Measurements from ENCODE around the gene SLC25A14. TPM values are rescaled to one million over a fixed set of nuclear protein-coding genes. Genes with fewer than 3 reads are reported as not detected.
"Not testable (repeated sequence)": the region's sequence is repeated elsewhere in the genome, so short reads cannot be mapped to it uniquely, and the experiment has no call there.

Gene SLC25A14
- total RNA-seq (14.1 TPM), polyA plus RNA-seq (8.5 TPM)

DNA sequence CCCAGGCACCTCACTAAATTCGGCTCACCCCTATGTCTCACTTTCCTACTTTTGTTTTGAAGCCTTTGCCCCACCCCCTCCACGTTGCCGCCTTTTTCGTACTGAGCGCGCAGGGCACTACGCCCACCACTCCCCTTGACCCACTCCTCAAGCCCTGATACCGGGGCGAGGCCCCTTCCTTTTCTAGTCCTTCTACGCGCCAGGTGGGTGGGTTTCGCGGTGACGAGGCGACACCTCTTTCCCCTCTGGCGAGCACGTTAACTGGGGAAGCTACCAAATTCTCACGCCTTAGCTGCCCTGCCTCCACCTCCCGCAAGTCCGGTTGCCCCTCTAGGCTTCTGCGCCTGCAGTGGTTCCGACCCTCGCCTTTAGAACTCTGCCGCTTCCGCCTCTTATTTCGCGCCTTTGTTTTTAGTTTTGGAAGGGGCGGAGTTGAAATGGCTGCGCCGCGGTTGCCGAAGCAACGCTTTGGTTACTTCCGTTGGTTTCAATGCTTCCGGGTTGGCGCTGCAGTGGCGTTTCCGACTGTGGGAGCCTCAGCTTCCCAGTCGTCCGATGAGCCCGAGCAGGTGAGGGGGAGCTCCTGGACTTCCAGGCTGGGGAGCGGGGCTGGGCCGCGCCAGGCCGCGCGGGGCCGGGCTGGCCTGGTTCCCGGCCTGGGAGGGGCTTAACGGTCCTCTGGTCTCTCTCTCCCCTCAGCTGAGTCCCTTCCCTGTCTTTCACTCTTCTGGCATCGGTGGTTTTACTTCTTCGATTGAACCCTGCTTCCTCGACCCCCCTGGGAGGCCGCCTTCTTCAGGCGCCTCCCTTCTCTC is at the start of gene SLC25A14:
SLC25A14 (plus strand) TSS at position 512 of the 815 bp plus-strand sequence. CDS start 360 bp downstream, outside the sequence.
- peak; percentile 55 for DNase-seq (ENCODE audit: extremely low spot score)
- peak within 1 kb of the TSS; percentile 84 for H3K4me3 ChIP-seq (ENCODE audit: low read depth, low read length)
- no peaks in the 10 kb centered on the region for H3K36me3 ChIP-seq (ENCODE audit: insufficient read depth)
- H3K27ac ChIP-seq (ENCODE audit: low read depth) = peak within 1 kb of the TSS; percentile 59
- under 1% methylated on average over 55 of the region's 55 CpGs for WGBS
- H3K4me1 ChIP-seq (ENCODE audit: insufficient read depth) = no peaks in the 10 kb centered on the region

- 75% methylated on average over 5 of the region's 5 CpGs for WGBS
- H3K4me3 ChIP-seq (ENCODE audit: low read depth, low read length) = no peak overlapping the region
- no peak overlapping the region for H3K27ac ChIP-seq (ENCODE audit: low read depth)
- DNase-seq (ENCODE audit: extremely low spot score) = no peak
- H3K4me1 ChIP-seq (ENCODE audit: insufficient read depth) = no peaks in the 10 kb centered on the region
- H3K36me3 ChIP-seq (ENCODE audit: insufficient read depth) = no peaks in the 10 kb centered on the region
These were observed 44.0 kb upstream of the SLC25A14 start for GRCh38 chrX:130295519-130296296.

DNA sequence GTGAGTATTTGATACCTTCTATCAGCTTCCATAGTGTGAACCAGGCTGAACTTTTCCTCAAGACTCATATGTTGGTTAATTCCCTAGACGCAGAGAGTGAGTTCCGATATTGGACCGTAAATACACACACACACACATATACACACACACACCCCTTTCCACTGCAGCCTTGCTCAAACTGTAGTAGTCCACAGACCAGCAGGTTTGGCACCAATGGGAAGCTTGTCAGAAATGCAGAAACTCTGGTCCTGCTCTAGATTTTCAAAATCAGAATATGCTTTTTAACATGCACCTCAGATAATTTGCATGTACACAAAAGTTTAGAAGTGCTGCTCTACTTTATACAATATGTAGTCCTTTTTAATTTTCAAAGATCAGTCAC is 43.4 kb upstream of the SLC25A14 start:
- WGBS = 53% methylated on average over 3 of the region's 3 CpGs
- DNase-seq (ENCODE audit: extremely low spot score) = no peak
- Histone ChIP-seq H3K4me1 (ENCODE audit: insufficient read depth) (no peaks in the 10 kb centered on the region), H3K36me3 (ENCODE audit: insufficient read depth) (no peaks in the 10 kb centered on the region), H3K4me3 (ENCODE audit: low read depth, low read length) (no peak overlapping the region), H3K27ac (ENCODE audit: low read depth) (no peak overlapping the region)

GRCh38 chrX:130296743-130297142 is 43.0 kb upstream of the SLC25A14 start:
- no peak overlapping the region for H3K4me3 ChIP-seq (ENCODE audit: low read depth, low read length)
- no peaks in the 10 kb centered on the region for H3K36me3 ChIP-seq (ENCODE audit: insufficient read depth)
- DNase-seq (ENCODE audit: extremely low spot score) = no peak
- H3K27ac ChIP-seq (ENCODE audit: low read depth) = no peak overlapping the region
- WGBS = 14% methylated on average over 2 of the region's 2 CpGs
- H3K4me1 ChIP-seq (ENCODE audit: insufficient read depth) = no peaks in the 10 kb centered on the region

GRCh38 chrX:130299279-130300009 is 40.3 kb upstream of the SLC25A14 start:
- Histone ChIP-seq H3K36me3 (ENCODE audit: insufficient read depth) (no peaks in the 10 kb centered on the region), H3K4me1 (ENCODE audit: insufficient read depth) (no peaks in the 10 kb centered on the region), H3K4me3 (ENCODE audit: low read depth, low read length) (no peak overlapping the region), H3K27ac (ENCODE audit: low read depth) (no peak overlapping the region)
- WGBS = 72% methylated on average over 19 of the region's 19 CpGs
- no peak for DNase-seq (ENCODE audit: extremely low spot score)

- 64% methylated on average over 2 of the region's 2 CpGs for WGBS
These were observed 39.8 kb upstream of the SLC25A14 start for GRCh38 chrX:130300010-130300282.

DNA sequence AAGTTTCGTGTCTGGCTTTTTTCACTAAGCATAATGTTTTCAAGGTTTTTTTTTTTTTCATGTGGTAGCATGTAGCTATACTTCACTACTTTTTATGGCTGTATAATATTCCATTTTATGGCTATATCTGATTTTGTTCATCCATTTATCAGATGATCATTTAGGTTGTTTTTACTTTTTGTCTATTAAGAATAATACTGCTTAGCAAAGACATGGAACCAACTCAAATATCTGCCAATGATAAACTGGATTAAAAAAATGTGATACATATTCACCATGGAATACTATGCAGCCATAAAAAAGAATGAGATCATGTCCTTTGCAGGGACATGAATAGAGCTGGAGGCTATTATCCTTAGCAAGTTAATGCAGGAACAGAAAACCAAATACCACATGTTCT is 38.3 kb upstream of the SLC25A14 start:
- WGBS = 87% methylated on average over 1 of the region's 1 CpG
- Histone ChIP-seq H3K27ac (ENCODE audit: low read depth) (no peak overlapping the region), H3K4me1 (ENCODE audit: insufficient read depth) (no peaks in the 10 kb centered on the region), H3K4me3 (ENCODE audit: low read depth, low read length) (no peak overlapping the region), H3K36me3 (ENCODE audit: insufficient read depth) (no peaks in the 10 kb centered on the region)
- DNase-seq (ENCODE audit: extremely low spot score) = no peak

More at GRCh38 chrX:130300010-130300282, 39.8 kb upstream of the SLC25A14 start:
- no peaks in the 10 kb centered on the region for H3K36me3 ChIP-seq (ENCODE audit: insufficient read depth)
- no peak for DNase-seq (ENCODE audit: extremely low spot score)
- H3K4me1 ChIP-seq (ENCODE audit: insufficient read depth) = no peaks in the 10 kb centered on the region
- no peak overlapping the region for H3K4me3 ChIP-seq (ENCODE audit: low read depth, low read length)
- no peak overlapping the region for H3K27ac ChIP-seq (ENCODE audit: low read depth)

- no peaks in the 10 kb centered on the region for H3K4me1 ChIP-seq (ENCODE audit: insufficient read depth)
- no peaks in the 10 kb centered on the region for H3K36me3 ChIP-seq (ENCODE audit: insufficient read depth)
- 60% methylated on average over 1 of the region's 1 CpG for WGBS
- no peak overlapping the region for H3K4me3 ChIP-seq (ENCODE audit: low read depth, low read length)
- DNase-seq (ENCODE audit: extremely low spot score) = no peak
- no peak overlapping the region for H3K27ac ChIP-seq (ENCODE audit: low read depth)
These were observed 37.7 kb upstream of the SLC25A14 start for GRCh38 chrX:130301977-130302376.

GRCh38 chrX:130304587-130305368 is 34.9 kb upstream of the SLC25A14 start:
- Histone ChIP-seq H3K36me3 (ENCODE audit: insufficient read depth) (no peaks in the 10 kb centered on the region), H3K27ac (ENCODE audit: low read depth) (no peak overlapping the region), H3K4me3 (ENCODE audit: low read depth, low read length) (no peak overlapping the region), H3K4me1 (ENCODE audit: insufficient read depth) (no peaks in the 10 kb centered on the region)
- DNase-seq (ENCODE audit: extremely low spot score) = no peak
- WGBS = 91% methylated on average over 5 of the region's 5 CpGs

DNA sequence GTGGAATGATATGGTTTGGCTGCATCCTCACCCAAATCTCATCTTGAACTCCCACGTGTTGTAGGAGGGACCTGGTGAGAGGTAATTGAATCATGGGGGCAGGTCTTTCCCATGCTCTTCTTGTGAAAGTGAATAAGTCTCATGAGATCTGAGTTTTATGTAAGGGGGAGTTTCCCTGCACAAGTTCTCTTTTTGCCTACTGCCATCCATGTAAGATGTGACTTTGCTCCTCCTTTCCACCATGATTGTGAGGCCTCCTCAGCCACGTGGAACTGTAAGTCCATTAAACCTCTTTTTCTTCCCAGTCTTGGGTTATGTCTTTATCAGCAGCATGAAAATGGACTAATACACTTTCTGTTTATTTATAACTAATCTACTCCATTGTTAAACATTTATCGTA is 19.8 kb upstream of the SLC25A14 start:
- H3K36me3 ChIP-seq (ENCODE audit: insufficient read depth); DNase-seq (ENCODE audit: extremely low spot score); H3K4me1 ChIP-seq (ENCODE audit: insufficient read depth); H3K4me3 ChIP-seq (ENCODE audit: low read depth, low read length); H3K27ac ChIP-seq (ENCODE audit: low read depth): not testable (repeated sequence)
- WGBS = 67% methylated on average over 3 of the region's 3 CpGs

DNA sequence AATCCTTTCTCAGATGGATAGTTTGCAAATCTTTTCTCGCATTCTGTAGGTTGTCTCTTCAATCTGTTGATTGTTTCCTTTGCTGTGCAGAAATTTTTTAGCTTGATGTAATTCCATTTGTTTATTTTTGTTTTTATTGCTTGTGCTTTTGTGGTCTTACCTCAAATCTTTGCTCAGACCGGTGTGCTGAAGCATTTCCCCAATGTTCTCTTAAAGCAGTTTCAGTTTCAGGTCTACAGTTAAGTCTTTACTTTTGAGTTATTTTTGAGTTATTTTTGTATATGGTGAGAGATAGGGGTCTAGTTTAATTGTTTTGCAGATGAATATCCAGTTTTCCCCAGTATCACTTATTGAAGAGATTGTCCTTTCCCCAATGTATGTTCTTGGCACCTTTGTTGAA is 18.2 kb upstream of the SLC25A14 start:
- no peak overlapping the region for H3K27ac ChIP-seq (ENCODE audit: low read depth)
- H3K4me1 ChIP-seq (ENCODE audit: insufficient read depth) = no peaks in the 10 kb centered on the region
- DNase-seq (ENCODE audit: extremely low spot score) = no peak
- 69% methylated on average over 2 of the region's 2 CpGs for WGBS
- no peak overlapping the region for H3K4me3 ChIP-seq (ENCODE audit: low read depth, low read length)
- no peaks in the 10 kb centered on the region for H3K36me3 ChIP-seq (ENCODE audit: insufficient read depth)

DNA sequence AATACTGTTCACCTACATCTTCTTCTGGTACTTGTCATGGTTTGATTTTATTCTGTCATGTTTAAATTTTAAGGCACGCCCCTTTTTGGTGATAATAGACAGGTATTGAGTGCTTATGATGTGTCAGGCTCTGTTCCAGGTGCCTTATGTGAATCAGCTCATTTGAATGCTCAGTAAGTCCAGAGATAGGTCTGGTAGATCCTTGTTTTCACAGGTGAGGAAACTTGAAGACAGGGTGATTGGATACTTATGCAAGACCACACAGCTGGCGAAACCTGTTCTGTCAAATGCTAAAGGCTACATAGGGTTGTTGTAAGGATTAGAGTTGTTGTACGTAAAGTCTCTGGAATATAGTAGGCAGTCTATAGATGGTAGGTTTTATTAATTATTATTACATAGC is 9.6 kb upstream of the SLC25A14 start:
- H3K4me3 ChIP-seq (ENCODE audit: low read depth, low read length) = no peak overlapping the region

DNA sequence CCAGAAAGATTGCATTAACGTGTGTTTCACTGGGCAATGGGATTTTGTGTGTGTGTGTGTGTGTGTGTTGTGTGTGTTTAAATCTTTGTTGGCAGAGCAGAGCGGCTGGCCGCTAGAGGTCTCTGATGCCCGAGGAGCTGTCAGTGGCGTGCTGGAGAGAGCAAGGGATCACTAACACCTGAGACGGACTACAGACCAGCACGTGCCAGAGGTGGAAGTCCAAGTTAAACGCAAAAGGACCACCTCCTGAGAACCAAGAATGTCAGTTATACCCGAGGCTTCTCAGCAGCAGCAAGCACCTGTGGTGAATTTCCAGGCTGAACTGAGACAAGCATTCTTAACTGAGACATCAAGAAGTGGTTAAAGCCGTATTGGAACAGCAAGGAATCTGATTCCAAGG is 9.0 kb upstream of the SLC25A14 start:
- no peak overlapping the region for H3K4me3 ChIP-seq (ENCODE audit: low read depth, low read length)
- WGBS = 4% methylated on average over 10 of the region's 10 CpGs

More for the DNA sequence above, 9.6 kb upstream of the SLC25A14 start:
- WGBS = 72% methylated on average over 3 of the region's 3 CpGs
- H3K36me3 ChIP-seq (ENCODE audit: insufficient read depth) = no peaks in the 10 kb centered on the region
- H3K27ac ChIP-seq (ENCODE audit: low read depth) = no peak overlapping the region
- no peak for DNase-seq (ENCODE audit: extremely low spot score)
- H3K4me1 ChIP-seq (ENCODE audit: insufficient read depth) = no peaks in the 10 kb centered on the region

More for the DNA sequence above, 9.0 kb upstream of the SLC25A14 start:
- H3K36me3 ChIP-seq (ENCODE audit: insufficient read depth) = no peaks in the 10 kb centered on the region
- no peaks in the 10 kb centered on the region for H3K4me1 ChIP-seq (ENCODE audit: insufficient read depth)
- no peak for DNase-seq (ENCODE audit: extremely low spot score)
- H3K27ac ChIP-seq (ENCODE audit: low read depth) = no peak overlapping the region
